Mesendoderm (in vitro differentiated cells): ENCODE data around the gene UNC45B.
"Not testable (repeated sequence)": the region's sequence is repeated elsewhere in the genome, so short reads cannot be mapped to it uniquely, and the experiment has no call there.

Experiments used
- DNase-seq: peaks from one replicate; pipeline ENCODE4 v3.0.0; 2013
- H2AK5ac ChIP-seq: 2 replicates; pipeline ENCODE4 v1.6.1; 2013; ENCODE audit warnings: low read length, inconsistent platforms
- H2BK120ac ChIP-seq: 2 replicates; pipeline ENCODE4 v1.6.1; 2013; ENCODE audit warnings: low read depth, mild to moderate bottlenecking, low read length, moderate library complexity, mixed read lengths
- H2BK15ac ChIP-seq: replicated peaks from 2 replicates; pipeline ENCODE4 v1.6.1; 2013; ENCODE audit warnings: low read depth, mild to moderate bottlenecking, moderate library complexity
- H2BK5ac ChIP-seq: 2 replicates; pipeline ENCODE4 v1.6.1; 2013; ENCODE audit warnings: low read length, inconsistent platforms
- H3K18ac ChIP-seq: 2 replicates; pipeline ENCODE4 v1.6.1; 2013; ENCODE audit warnings: mild to moderate bottlenecking, low read length, mixed read lengths
- H3K23ac ChIP-seq: one replicate; pipeline ENCODE4 v1.6.1; 2013; ENCODE audit warnings: low read length
- H3K27ac ChIP-seq: 2 replicates; pipeline ENCODE4 v1.5.1; 2013; ENCODE audit warnings: low read depth, mild to moderate bottlenecking, inconsistent platforms, low read length, moderate library complexity
- H3K27me3 ChIP-seq: 2 replicates; pipeline ENCODE4 v1.6.1; 2013; ENCODE audit warnings: low read length, control low read depth, mild to moderate bottlenecking, inconsistent platforms; ENCODE audit not compliant: insufficient read depth, poor library complexity
- H3K36me3 ChIP-seq: 2 replicates; pipeline ENCODE4 v1.6.1; 2013; ENCODE audit warnings: low read length, inconsistent platforms; ENCODE audit not compliant: control insufficient read depth, insufficient read depth
- H3K4ac ChIP-seq: one replicate; pipeline ENCODE4 v1.6.1; 2013; ENCODE audit warnings: low read depth, mild to moderate bottlenecking, low read length, moderate library complexity
- H3K4me1 ChIP-seq: 2 replicates; pipeline ENCODE4 v1.6.1; 2013; ENCODE audit warnings: low read depth, low read length, inconsistent platforms; ENCODE audit not compliant: control insufficient read depth
- H3K4me2 ChIP-seq: 2 replicates; pipeline ENCODE4 v1.6.1; 2013; ENCODE audit warnings: low read length
- H3K4me3 ChIP-seq: 2 replicates; pipeline ENCODE4 v1.5.1; 2013; ENCODE audit warnings: mild to moderate bottlenecking, low read length
- H3K56ac ChIP-seq: one replicate; pipeline ENCODE4 v1.6.1; 2013; ENCODE audit warnings: low read length
- H3K79me1 ChIP-seq: 2 replicates; pipeline ENCODE4 v1.6.1; 2013; ENCODE audit warnings: low read length, inconsistent platforms
- H3K79me2 ChIP-seq: 2 replicates; pipeline ENCODE4 v1.6.1; 2013; ENCODE audit warnings: mild to moderate bottlenecking, low read length; ENCODE audit not compliant: control insufficient read depth, insufficient read depth
- H3K9ac ChIP-seq: 2 replicates; pipeline ENCODE4 v1.6.1; 2013; ENCODE audit warnings: low read length, inconsistent platforms
- H4K5ac ChIP-seq: one replicate; pipeline ENCODE4 v1.6.1; 2013; ENCODE audit warnings: low read length
- H4K8ac ChIP-seq: one replicate; pipeline ENCODE4 v1.6.1; 2013; ENCODE audit warnings: low read depth, mild to moderate bottlenecking, control low read depth, low read length, moderate library complexity
- WGBS: extraction: QIAGEN DNeasy Blood & Tissue Kit; methylation state at CpG from one replicate; pipeline ENCODE4 v1.1.7; 2013; ENCODE audit warnings: low lambda C conversion rate, missing lambda C conversion rate; ENCODE audit not compliant: insufficient coverage; ENCODE audit errors: extremely low coverage; 5-methylcytosine and 5-hydroxymethylcytosine counted together

The UNC45B gene

DNA sequence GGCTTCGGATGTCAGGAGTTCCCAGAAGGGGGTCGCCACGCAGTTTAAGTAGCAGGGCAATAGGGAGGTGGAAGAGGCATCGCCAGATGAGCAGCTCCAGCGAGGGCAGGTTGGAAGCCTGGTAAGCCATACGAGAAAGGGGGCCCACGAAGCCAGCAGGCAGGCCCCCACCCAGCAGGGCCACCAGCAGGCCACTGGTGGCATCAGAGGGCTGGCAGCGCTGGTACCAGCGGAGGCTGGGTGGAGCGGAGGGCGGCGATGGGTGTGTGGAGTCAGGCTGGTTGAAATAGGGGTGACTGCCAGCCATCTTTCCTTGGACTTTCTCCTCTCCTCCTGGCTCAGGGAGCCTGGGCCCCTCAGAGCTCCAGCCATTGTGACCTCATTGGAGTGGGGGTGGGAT, 46.4 kb downstream of the UNC45B start, which contains the start of gene SLC35G3:
Gene SLC35G3 (minus strand): TSS at position 393 of the 400 bp plus-strand sequence. CDS start 86 bp downstream, at position 307.
- not testable (repeated sequence) for H3K56ac ChIP-seq, H4K5ac ChIP-seq, DNase-seq, H2BK5ac ChIP-seq, H3K4me2 ChIP-seq, H3K27ac ChIP-seq, H3K18ac ChIP-seq, H2BK120ac ChIP-seq, H3K23ac ChIP-seq, H4K8ac ChIP-seq, H3K4me1 ChIP-seq, H3K4ac ChIP-seq, H2AK5ac ChIP-seq, H3K27me3 ChIP-seq, H3K36me3 ChIP-seq, H2BK15ac ChIP-seq, H3K9ac ChIP-seq, H3K4me3 ChIP-seq, H3K79me2 ChIP-seq, H3K79me1 ChIP-seq
- WGBS = no CpG with 5 or more reads among the region's 12 CpGs

DNA sequence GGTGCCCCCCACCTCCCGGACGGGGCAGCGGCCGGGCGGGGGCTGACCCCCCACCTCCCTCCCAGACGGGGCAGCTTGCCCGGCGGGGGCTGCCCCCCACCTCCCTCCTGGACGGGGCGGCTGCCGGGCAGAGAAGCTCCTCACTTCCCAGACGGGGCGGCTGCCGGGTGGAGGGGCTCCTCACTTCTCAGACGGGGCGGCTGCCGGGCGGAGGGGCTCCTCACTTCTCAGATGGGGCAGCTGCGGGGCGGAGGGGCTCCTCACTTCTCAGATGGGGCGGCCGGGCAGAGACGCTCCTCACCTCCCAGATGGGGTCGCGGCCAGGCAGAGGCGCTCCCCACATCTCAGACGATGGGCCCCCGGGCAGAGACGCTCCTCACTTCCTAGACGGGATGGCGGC, 47.4 kb downstream of the UNC45B start:
- H2BK5ac ChIP-seq, H3K27ac ChIP-seq, DNase-seq, H3K4me2 ChIP-seq, H3K23ac ChIP-seq, H3K9ac ChIP-seq, H3K79me1 ChIP-seq, H3K27me3 ChIP-seq, H3K4ac ChIP-seq, H3K36me3 ChIP-seq, H2AK5ac ChIP-seq, H3K18ac ChIP-seq, H2BK15ac ChIP-seq, H4K8ac ChIP-seq, H3K56ac ChIP-seq, H2BK120ac ChIP-seq, H3K4me1 ChIP-seq, H4K5ac ChIP-seq, H3K4me3 ChIP-seq, H3K79me2 ChIP-seq: not testable (repeated sequence)
- no CpG with 5 or more reads among the region's 31 CpGs for WGBS

DNA sequence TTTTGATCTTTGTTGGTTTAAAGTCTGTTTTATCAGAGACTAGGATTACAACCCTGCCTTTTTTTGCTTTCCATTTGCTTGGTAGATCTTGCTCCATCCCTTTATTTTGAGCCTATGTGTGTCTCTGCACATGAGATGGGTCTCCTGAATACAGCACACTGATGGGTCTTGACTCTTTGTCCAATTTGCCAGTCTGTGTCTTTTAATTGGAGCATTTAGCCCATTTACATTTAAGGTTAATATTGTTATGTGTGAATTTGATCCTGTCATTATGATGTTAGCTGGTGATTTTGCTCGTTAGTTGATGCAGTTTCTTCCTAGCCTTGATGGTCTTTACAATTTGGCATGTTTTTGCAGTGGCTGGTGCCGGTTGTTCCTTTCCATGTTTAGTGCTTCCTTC, 55.0 kb downstream of the UNC45B start:
- not testable (repeated sequence) for H3K27ac ChIP-seq, H4K8ac ChIP-seq, H2AK5ac ChIP-seq, H3K4me2 ChIP-seq, H3K18ac ChIP-seq, H3K4me1 ChIP-seq, H3K36me3 ChIP-seq, H2BK15ac ChIP-seq, H3K9ac ChIP-seq, H3K79me2 ChIP-seq, H4K5ac ChIP-seq, H3K4ac ChIP-seq, H2BK5ac ChIP-seq, H2BK120ac ChIP-seq, H3K56ac ChIP-seq, H3K79me1 ChIP-seq, H3K4me3 ChIP-seq, H3K23ac ChIP-seq, H3K27me3 ChIP-seq, DNase-seq
- no CpG with 5 or more reads among the region's 2 CpGs for WGBS

DNA sequence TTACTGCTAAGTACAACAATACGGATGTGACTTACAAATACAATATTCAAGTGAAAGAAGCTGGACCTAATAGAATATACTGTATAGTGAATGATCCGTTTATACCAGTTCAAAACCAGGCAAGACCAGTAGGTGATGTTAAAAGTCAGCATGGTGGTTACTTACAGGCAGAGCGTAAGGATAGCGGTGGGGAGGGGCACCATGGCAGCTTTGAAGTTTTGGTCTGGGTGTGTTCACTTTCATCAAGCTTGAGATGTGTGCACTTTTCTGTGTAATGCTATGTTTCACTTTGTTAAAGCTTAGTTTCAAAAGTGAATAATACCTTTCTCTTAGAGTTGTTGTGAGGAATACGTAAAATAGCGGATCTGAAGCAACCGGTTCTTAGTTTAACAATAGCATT, 63.1 kb downstream of the UNC45B start:
- H3K18ac ChIP-seq = no peak overlapping the region
- no peaks in the 10 kb centered on the region for H3K27me3 ChIP-seq
- H3K36me3 ChIP-seq = no peaks in the 10 kb centered on the region
- no peaks in the 10 kb centered on the region for H3K79me2 ChIP-seq
- H3K4me1 ChIP-seq = no peaks in the 10 kb centered on the region
- no peak overlapping the region for H3K23ac ChIP-seq
- no peak overlapping the region for H2AK5ac ChIP-seq
- DNase-seq = no peak
- H3K4ac ChIP-seq = no peak overlapping the region
- no peak overlapping the region for H2BK120ac ChIP-seq
- no CpG with 5 or more reads among the region's 7 CpGs for WGBS
- H4K8ac ChIP-seq = no peak overlapping the region
- H3K56ac ChIP-seq = no peak overlapping the region
- H3K27ac ChIP-seq = no peak overlapping the region
- no peak overlapping the region for H3K9ac ChIP-seq
- H2BK15ac ChIP-seq = no peak overlapping the region
- H3K4me2 ChIP-seq = no peak overlapping the region
- no peak overlapping the region for H3K4me3 ChIP-seq
- H3K79me1 ChIP-seq = no peaks in the 10 kb centered on the region
- no peak overlapping the region for H2BK5ac ChIP-seq
- H4K5ac ChIP-seq = no peak overlapping the region

DNA sequence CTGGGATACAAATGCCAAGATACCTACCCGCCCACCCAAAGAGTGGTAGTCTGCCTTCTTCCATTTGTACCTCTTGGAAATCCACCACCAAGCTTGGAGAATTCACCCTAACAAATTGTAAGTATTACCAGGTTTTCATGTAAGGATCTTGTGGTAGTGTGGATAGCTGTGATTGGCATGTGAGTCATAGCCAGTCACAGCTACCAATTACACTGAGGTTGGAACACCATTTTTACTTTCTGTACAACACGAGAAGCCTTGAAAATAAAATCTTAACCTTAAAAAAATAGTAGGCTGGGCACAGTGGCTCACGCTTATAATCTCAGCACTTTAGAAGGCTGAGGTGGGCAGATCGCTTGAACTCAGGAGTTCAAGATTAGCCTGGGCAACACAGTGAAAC, 65.1 kb downstream of the UNC45B start:
- Histone ChIP-seq H3K23ac (no peak overlapping the region), H3K36me3 (no peaks in the 10 kb centered on the region), H3K4ac (no peak overlapping the region), H3K79me1 (no peaks in the 10 kb centered on the region), H2BK15ac (no peak overlapping the region), H3K79me2 (no peaks in the 10 kb centered on the region), H4K5ac (no peak overlapping the region), H3K56ac (no peak overlapping the region), H2BK5ac (no peak overlapping the region), H3K9ac (no peak overlapping the region), H3K4me2 (no peak overlapping the region), H3K4me3 (no peak overlapping the region), H3K18ac (no peak overlapping the region), H3K4me1 (no peaks in the 10 kb centered on the region), H2BK120ac (no peak overlapping the region), H2AK5ac (no peak overlapping the region), H3K27ac (no peak overlapping the region), H4K8ac (no peak overlapping the region), H3K27me3 (no peaks in the 10 kb centered on the region)
- no CpG with 5 or more reads among the region's 4 CpGs for WGBS
- no peak for DNase-seq

DNA sequence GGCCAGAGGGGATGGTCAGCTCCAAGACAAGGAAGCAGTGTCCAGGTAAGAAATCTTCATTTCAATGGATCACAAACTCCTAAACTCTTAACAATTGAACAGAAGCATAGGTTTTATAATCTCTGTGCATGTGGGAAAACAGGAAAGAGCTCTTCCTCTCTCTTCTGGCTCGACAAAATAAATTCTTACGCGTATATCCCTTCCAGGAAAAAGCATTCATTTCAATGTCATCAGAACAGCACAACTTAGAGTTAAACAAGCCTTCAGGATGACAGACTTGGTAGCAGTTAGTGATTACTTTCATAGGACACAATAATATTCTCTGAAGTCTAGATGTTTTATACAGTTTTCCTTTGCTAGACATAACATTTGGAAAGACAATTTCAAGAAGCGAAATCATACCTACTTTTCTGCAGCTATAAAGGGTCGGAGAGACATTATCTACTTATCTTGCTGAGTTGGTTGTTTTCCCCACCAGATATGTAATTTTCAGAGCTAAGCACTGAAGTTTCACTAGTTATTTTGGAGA, 65.9 kb downstream of the UNC45B start:
- no peak overlapping the region for H2AK5ac ChIP-seq

More for the DNA sequence above, 65.9 kb downstream of the UNC45B start:
- Histone ChIP-seq H3K36me3 (no peaks in the 10 kb centered on the region), H3K4ac (no peak overlapping the region), H3K23ac (no peak overlapping the region), H3K18ac (no peak overlapping the region), H3K4me2 (no peak overlapping the region), H3K9ac (no peak overlapping the region), H2BK15ac (no peak overlapping the region), H3K79me2 (no peaks in the 10 kb centered on the region), H3K27me3 (no peaks in the 10 kb centered on the region), H3K27ac (no peak overlapping the region), H3K4me3 (no peak overlapping the region), H3K56ac (no peak overlapping the region), H3K4me1 (no peaks in the 10 kb centered on the region), H4K5ac (no peak overlapping the region), H4K8ac (no peak overlapping the region), H2BK5ac (no peak overlapping the region), H2BK120ac (no peak overlapping the region), H3K79me1 (no peaks in the 10 kb centered on the region)
- no CpG with 5 or more reads among the region's 5 CpGs for WGBS
- no peak for DNase-seq
